A204.1 (cell line): ENCODE measurements around the gene HAGHL.

Experiments used
- FAIRE-seq: peaks from 2 replicates; lab custom pipeline; 2012; peaks lifted over from hg19 to GRCh38; lab: Jason Lieb, UNC

HAGHL gene

GRCh38 chr16:726438-727290, at the start of gene HAGHL, which contains the start of gene CCDC78:
HAGHL (plus strand) TSS chr16:727106; CDS start chr16:727510, 404 bp downstream.
CCDC78 (minus strand) TSS chr16:726443; CDS start chr16:726367, 76 bp downstream.
- FAIRE-seq: no peak

- FAIRE-seq: no peak
Observed at GRCh38 chr16:677316-678190, 49.4 kb upstream of the HAGHL start.

- no peak for FAIRE-seq
Observed at GRCh38 chr16:678209-678857, 48.6 kb upstream of the HAGHL start.

- no peak for FAIRE-seq
Observed at GRCh38 chr16:678858-679813, 47.8 kb upstream of the HAGHL start.

- no peak for FAIRE-seq
Observed at GRCh38 chr16:679814-680624, 46.9 kb upstream of the HAGHL start, which contains the start of gene STUB1. STUB1 (plus strand) TSS chr16:680410; CDS start chr16:680526, 116 bp downstream.

GRCh38 chr16:680625-680945, 46.3 kb upstream of the HAGHL start:
- no peak for FAIRE-seq

- FAIRE-seq: no peak
Observed at GRCh38 chr16:680967-681745, 45.8 kb upstream of the HAGHL start.

- no peak for FAIRE-seq
Observed at GRCh38 chr16:681746-682427, 45.0 kb upstream of the HAGHL start.

- no peak for FAIRE-seq
Observed at GRCh38 chr16:682493-683395, 44.2 kb upstream of the HAGHL start.

GRCh38 chr16:683396-684070, 43.4 kb upstream of the HAGHL start:
- FAIRE-seq: no peak

GRCh38 chr16:684071-684794, 42.7 kb upstream of the HAGHL start, which contains the start of gene JMJD8:
JMJD8 (minus strand) TSS chr16:684334; CDS start chr16:684319, 15 bp downstream.
- no peak for FAIRE-seq

GRCh38 chr16:684961-685696, 41.8 kb upstream of the HAGHL start:
- no peak for FAIRE-seq

- FAIRE-seq: no peak
Observed at GRCh38 chr16:685967-686366, 40.9 kb upstream of the HAGHL start.

GRCh38 chr16:686459-687260, 40.2 kb upstream of the HAGHL start:
- FAIRE-seq: no peak

- no peak for FAIRE-seq
Observed at GRCh38 chr16:687499-687898, 39.4 kb upstream of the HAGHL start.
